H9 (cell line): Measurements from ENCODE around the gene THAP4. TPM values are rescaled to one million over a fixed set of nuclear protein-coding genes. Genes with fewer than 3 reads are reported as not detected.

Experiments
- DNase-seq: peaks from one replicate; pipeline ENCODE4 v3.0.0-alpha.2; 2017
- H2AFZ ChIP-seq: one replicate; pipeline ENCODE4 v1.6.1; 2013; ENCODE audit warnings: mild to moderate bottlenecking, low read length, control low read depth, moderate library complexity
- H2AK5ac ChIP-seq: 2 replicates; pipeline ENCODE4 v1.6.1; 2013; ENCODE audit warnings: low read length, control low read depth, mixed read lengths; ENCODE audit not compliant: insufficient read length
- H2BK120ac ChIP-seq: one replicate; pipeline ENCODE4 v1.6.1; 2013; ENCODE audit warnings: low read depth, mild to moderate bottlenecking, low read length, control low read depth, inconsistent platforms; ENCODE audit not compliant: poor library complexity, severe bottlenecking
- H2BK12ac ChIP-seq: 2 replicates; pipeline ENCODE4 v1.6.1; 2013; ENCODE audit warnings: low read length, control low read depth, mixed read lengths, low read depth; ENCODE audit not compliant: insufficient read length
- H2BK15ac ChIP-seq: 2 replicates; pipeline ENCODE4 v1.6.1; 2013; ENCODE audit warnings: low read depth, low read length, control low read depth
- H2BK20ac ChIP-seq: one replicate; pipeline ENCODE4 v1.6.1; 2013; ENCODE audit warnings: low read depth, mild to moderate bottlenecking, low read length, control low read depth, inconsistent platforms; ENCODE audit not compliant: poor library complexity, severe bottlenecking
- H2BK5ac ChIP-seq: 2 replicates; pipeline ENCODE4 v1.6.1; 2013; ENCODE audit warnings: low read length, control low read depth, mixed read lengths; ENCODE audit not compliant: insufficient read length
- H3K14ac ChIP-seq: 2 replicates; pipeline ENCODE4 v1.6.1; 2013; ENCODE audit warnings: low read length, control low read depth; ENCODE audit not compliant: insufficient read depth
- H3K18ac ChIP-seq: 2 replicates; pipeline ENCODE4 v1.6.1; 2013; ENCODE audit warnings: low read depth, mild to moderate bottlenecking, mixed read lengths, low read length, control low read depth; ENCODE audit not compliant: insufficient read length
- H3K23ac ChIP-seq: 2 replicates; pipeline ENCODE4 v1.6.1; 2013; ENCODE audit warnings: low read length, control low read depth, mixed read lengths, low read depth; ENCODE audit not compliant: insufficient read length
- H3K23me2 ChIP-seq: 2 replicates; pipeline ENCODE4 v1.6.1; 2013; ENCODE audit warnings: low read depth, mild to moderate bottlenecking, mixed read lengths, low read length, control low read depth; ENCODE audit not compliant: insufficient read length, poor library complexity, severe bottlenecking
- H3K27ac ChIP-seq: 2 replicates; pipeline ENCODE4 v1.5.1; 2013; ENCODE audit warnings: low read length, control low read depth, mixed read lengths, low read depth; ENCODE audit not compliant: insufficient read length
- H3K27me3 ChIP-seq: 2 replicates; pipeline ENCODE4 v1.6.1; 2013; ENCODE audit warnings: low read length, control low read depth, inconsistent platforms; ENCODE audit not compliant: insufficient read depth
- H3K4ac ChIP-seq: 2 replicates; pipeline ENCODE4 v1.6.1; 2013; ENCODE audit warnings: low read depth, mild to moderate bottlenecking, control low read depth, inconsistent platforms, low read length, moderate library complexity
- H3K4me1 ChIP-seq: 2 replicates; pipeline ENCODE4 v1.6.1; 2013; ENCODE audit warnings: low read length, control low read depth, inconsistent platforms; ENCODE audit not compliant: insufficient read depth
- H3K4me2 ChIP-seq: 2 replicates; pipeline ENCODE4 v1.6.1; 2013; ENCODE audit warnings: low read length, control low read depth, mixed read lengths; ENCODE audit not compliant: insufficient read length, insufficient read depth
- H3K56ac ChIP-seq: 2 replicates; pipeline ENCODE4 v1.6.1; 2013; ENCODE audit warnings: low read depth, mild to moderate bottlenecking, mixed read lengths, low read length, control low read depth; ENCODE audit not compliant: insufficient read length
- H3K79me1 ChIP-seq: 2 replicates; pipeline ENCODE4 v1.6.1; 2013; ENCODE audit warnings: low read depth, mild to moderate bottlenecking, moderate library complexity, low read length, control low read depth, inconsistent platforms; ENCODE audit not compliant: insufficient read depth, poor library complexity, severe bottlenecking
- H3K79me2 ChIP-seq: 2 replicates; pipeline ENCODE4 v1.6.1; 2013; ENCODE audit warnings: low read length, control low read depth, inconsistent platforms; ENCODE audit not compliant: insufficient read depth
- H3K9ac ChIP-seq: 2 replicates; pipeline ENCODE4 v1.6.1; 2013; ENCODE audit warnings: low read length, control low read depth, mixed read lengths; ENCODE audit not compliant: insufficient read length; ENCODE audit errors: extremely low read depth
- H3K9me3 ChIP-seq: one replicate; pipeline ENCODE4 v1.6.1; 2013; ENCODE audit warnings: low read depth, low read length, inconsistent platforms; ENCODE audit not compliant: control insufficient read depth
- H3T11ph ChIP-seq: one replicate; pipeline ENCODE4 v1.6.1; 2013; ENCODE audit warnings: mild to moderate bottlenecking, low read length, control low read depth, inconsistent platforms
- H4K20me1 ChIP-seq: one replicate; pipeline ENCODE4 v1.6.1; 2013; ENCODE audit not compliant: control insufficient read depth, insufficient read length, insufficient read depth
- H4K5ac ChIP-seq: 2 replicates; pipeline ENCODE4 v1.6.1; 2013; ENCODE audit warnings: low read depth, mild to moderate bottlenecking, mixed read lengths, low read length, control low read depth; ENCODE audit not compliant: insufficient read length
- H4K8ac ChIP-seq: replicated peaks from 2 replicates; pipeline ENCODE4 v1.6.1; 2013; ENCODE audit warnings: low read length, control low read depth, mixed read lengths, low read depth; ENCODE audit not compliant: insufficient read length
- H4K91ac ChIP-seq: 2 replicates; pipeline ENCODE4 v1.6.1; 2013; ENCODE audit warnings: low read depth, mild to moderate bottlenecking, moderate library complexity, mixed read lengths, low read length, control low read depth; ENCODE audit not compliant: insufficient read length
- H3K27ac Mint-ChIP-seq, 3 experiments: 2 replicates in 2 of 3; 3 replicates in 1 of 3; pipeline ENCODE4 v1.8.0; 2020 to 2021; ENCODE audit warnings: mixed read lengths in 3 of 3, mild to moderate bottlenecking in 1 of 3, moderate library complexity in 1 of 3
- H3K27me3 Mint-ChIP-seq: 2 replicates; pipeline ENCODE4 v1.8.0; 2021; ENCODE audit warnings: low read depth, mild to moderate bottlenecking, moderate library complexity, mixed read lengths
- H3K36me3 Mint-ChIP-seq, 3 experiments: 2 replicates in 2 of 3; 3 replicates in 1 of 3; pipeline ENCODE4 v1.8.0; 2020 to 2021; ENCODE audit warnings: low read depth in 3 of 3, mixed read lengths in 3 of 3; ENCODE audit not compliant: insufficient read depth in 1 of 3
- H3K4me1 Mint-ChIP-seq, 2 experiments: 2 replicates each; pipeline ENCODE4 v1.8.0; 2020; ENCODE audit warnings: mixed read lengths in 2 of 2
- H3K4me3 Mint-ChIP-seq, 2 experiments: 2 replicates in 1 of 2; 3 replicates in 1 of 2; pipeline ENCODE4 v1.8.0; 2020 to 2021; ENCODE audit warnings: mild to moderate bottlenecking in 2 of 2, mixed read lengths in 2 of 2, moderate library complexity in 1 of 2
- H3K9me3 Mint-ChIP-seq, 2 experiments: 2 replicates in 1 of 2; 3 replicates in 1 of 2; pipeline ENCODE4 v1.8.0; 2020; ENCODE audit warnings: mild to moderate bottlenecking in 2 of 2, mixed read lengths in 2 of 2, moderate library complexity in 1 of 2
- WGBS: extraction: QIAGEN DNeasy Blood & Tissue Kit; methylation state at CpG from one replicate; pipeline ENCODE4 v1.1.7; 2013; ENCODE audit warnings: missing lambda C conversion rate, low lambda C conversion rate, mixed read lengths; ENCODE audit not compliant: insufficient read length; ENCODE audit errors: extremely low coverage; 5-methylcytosine and 5-hydroxymethylcytosine counted together
- total RNA-seq: library from RNA; stranded (reverse); gene quantifications from 2 replicates; pipeline ENCODE4 v1.2.1, GENCODE V29; 2021
- TF ChIP-seq, protein P1 (sequence below): fragments of 200-600 bp; sonication (generic); conservative IDR thresholded peaks from 3 replicates; pipeline ENCODE4 v1.8.0; 2021; ENCODE audit warnings: antibody characterized with exemption, mild to moderate bottlenecking

The THAP4 gene
- total RNA-seq, 1 experiment from 2014 or later, result 70.6 TPM

DNA sequence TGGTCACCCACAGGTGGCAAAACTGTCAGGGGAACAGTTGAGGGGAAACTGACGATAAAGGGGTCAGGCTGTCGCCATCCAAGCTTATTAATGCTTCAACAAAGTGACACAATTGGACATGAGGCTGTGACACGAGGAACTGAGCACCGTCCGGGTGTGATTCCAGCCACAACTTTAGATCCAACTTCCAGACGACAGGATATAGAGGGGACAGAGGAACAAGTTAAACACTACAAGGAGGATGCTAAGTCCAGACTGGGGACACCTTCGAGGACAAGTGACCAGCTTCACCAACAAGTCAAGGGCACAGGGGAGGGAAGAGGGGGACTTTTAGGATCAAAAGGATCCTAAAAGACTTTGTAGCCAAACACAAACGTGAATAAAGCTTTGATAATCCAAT lies 54.6 kb downstream of the THAP4 start:
- Histone ChIP-seq H4K8ac (no peak overlapping the region), H3K79me1 (no peaks in the 10 kb centered on the region), H2BK120ac (no peak overlapping the region), H2BK5ac (no peak overlapping the region), H3K23ac (no peak overlapping the region), H3K27ac (no peak overlapping the region), H3K27me3 (no peaks in the 10 kb centered on the region), H4K20me1 (no peaks in the 10 kb centered on the region), H3K79me2 (no peaks in the 10 kb centered on the region), H3K18ac (no peak overlapping the region), H3K4me1 (no peaks in the 10 kb centered on the region; the same call in 1 of the 2 replicates), H3K9me3 (peaks cover 15% of the 10 kb centered on the region), H2BK20ac (no peak overlapping the region), H2BK12ac (no peak overlapping the region), H3T11ph (no peak overlapping the region), H3K4me2 (no peak overlapping the region), H3K9ac (no peak overlapping the region), H3K4ac (no peak overlapping the region), H4K5ac (no peak overlapping the region), H2BK15ac (no peak overlapping the region), H2AK5ac (no peak overlapping the region), H3K14ac (no peak overlapping the region), H2AFZ (no peak overlapping the region), H3K56ac (no peak overlapping the region), H4K91ac (no peak overlapping the region), H3K23me2 (no peaks in the 10 kb centered on the region)
- DNase-seq, result no peak
- peaks cover 11 to 15% of the 10 kb centered on the region in 2 experiments for H3K4me1 Mint-ChIP-seq
- no peaks in the 10 kb centered on the region; the same call in 1 of the 2 replicates for H3K27me3 Mint-ChIP-seq
- no CpG with 5 or more reads among the region's 8 CpGs for WGBS
- no peak overlapping the region for H3K4me3 Mint-ChIP-seq
- no peak overlapping the region; a peak in 1 of 7 replicates for H3K27ac Mint-ChIP-seq
- H3K9me3 Mint-ChIP-seq, result peaks cover 51 to 52% of the 10 kb centered on the region in 2 experiments
- TF ChIP-seq, protein P1, sequence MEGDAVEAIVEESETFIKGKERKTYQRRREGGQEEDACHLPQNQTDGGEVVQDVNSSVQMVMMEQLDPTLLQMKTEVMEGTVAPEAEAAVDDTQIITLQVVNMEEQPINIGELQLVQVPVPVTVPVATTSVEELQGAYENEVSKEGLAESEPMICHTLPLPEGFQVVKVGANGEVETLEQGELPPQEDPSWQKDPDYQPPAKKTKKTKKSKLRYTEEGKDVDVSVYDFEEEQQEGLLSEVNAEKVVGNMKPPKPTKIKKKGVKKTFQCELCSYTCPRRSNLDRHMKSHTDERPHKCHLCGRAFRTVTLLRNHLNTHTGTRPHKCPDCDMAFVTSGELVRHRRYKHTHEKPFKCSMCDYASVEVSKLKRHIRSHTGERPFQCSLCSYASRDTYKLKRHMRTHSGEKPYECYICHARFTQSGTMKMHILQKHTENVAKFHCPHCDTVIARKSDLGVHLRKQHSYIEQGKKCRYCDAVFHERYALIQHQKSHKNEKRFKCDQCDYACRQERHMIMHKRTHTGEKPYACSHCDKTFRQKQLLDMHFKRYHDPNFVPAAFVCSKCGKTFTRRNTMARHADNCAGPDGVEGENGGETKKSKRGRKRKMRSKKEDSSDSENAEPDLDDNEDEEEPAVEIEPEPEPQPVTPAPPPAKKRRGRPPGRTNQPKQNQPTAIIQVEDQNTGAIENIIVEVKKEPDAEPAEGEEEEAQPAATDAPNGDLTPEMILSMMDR, result no peak
- peaks cover 55 to 77% (median 66%) of the 10 kb centered on the region in 3 experiments for H3K36me3 Mint-ChIP-seq
